A549 (cell line): ENCODE data around the gene NUAK1. TPM values are rescaled to one million over a fixed set of nuclear protein-coding genes. Genes with fewer than 3 reads are reported as not detected.

Experiments used
- ATAC-seq, 2 experiments: fragments of 200-7000 bp in 1 of 2; fragments of >200 bp in 1 of 2; cut with Nextera tagmentation in 1 of 2; cut with Tn5 transposase in 1 of 2; 3 replicates each; pipeline versions ENCODE4 v1.8.0 to v1.9.1; 2018 to 2020; ENCODE audit warnings: mild to moderate bottlenecking in 1 of 2, moderate library complexity in 1 of 2
- CTCF ChIA-PET: fragments of 300-600 bp; sonication (Branson Sonifier 250); formaldehyde crosslinking; extraction: SDS; loops from one replicate; lab custom pipeline; 2021; ENCODE audit warnings: antibody characterized with exemption, inconsistent platforms; lab: Yijun Ruan, JAX
- POLR2A ChIA-PET: fragments of 350-600 bp; formaldehyde crosslinking; extraction: SDS; loops from one replicate; lab custom pipeline; 2021; ENCODE audit warnings: antibody characterized with exemption, inconsistent platforms; lab: Yijun Ruan, JAX
- DNase-seq, 2 experiments: peaks; one replicate each; pipeline versions ENCODE4 v3.0.0 to v3.0.0-alpha.2; 2011 to 2016; ENCODE audit warnings: low read depth in 1 of 2, low spot score in 1 of 2
- FAIRE-seq: peaks from 2 replicates; lab custom pipeline; 2011; peaks lifted over from hg19 to GRCh38; lab: Jason Lieb, UNC
- H3K27ac ChIP-seq, 2 experiments: fragments of >200 bp; sonication (Bioruptor Twin); formaldehyde crosslinking; 3 replicates each; pipeline ENCODE4 v1.5.1; 2016 to 2017
- H3K4me1 ChIP-seq: fragments of >200 bp; sonication (Bioruptor Twin); formaldehyde crosslinking; 3 replicates; pipeline ENCODE4 v1.6.1; 2016
- H3K4me2 ChIP-seq: fragments of >200 bp; sonication (Bioruptor Twin); formaldehyde crosslinking; 3 replicates; pipeline ENCODE4 v1.6.1; 2016
- H3K4me3 ChIP-seq: fragments of >200 bp; sonication (Bioruptor Twin); formaldehyde crosslinking; 3 replicates; pipeline ENCODE4 v1.5.1; 2016
- H3K9me3 ChIP-seq: fragments of >200 bp; sonication (Bioruptor Twin); formaldehyde crosslinking; 3 replicates; pipeline ENCODE4 v1.6.1; 2016
- ATOH8 ChIP-seq: fragments of 250-450 bp; sonication (Bioruptor Pico); IDR thresholded peaks from 2 replicates; pipeline ENCODE4 v1.5.0; 2020; ENCODE audit warnings: low read depth, mild to moderate bottlenecking, moderate library complexity
- BCL3 ChIP-seq: fragments of >200 bp; sonication (Bioruptor Twin); formaldehyde crosslinking; IDR thresholded peaks from 3 replicates; pipeline ENCODE4 v1.6.1; 2016
- BHLHE40 ChIP-seq: IDR thresholded peaks from 2 replicates; pipeline ENCODE4 v1.6.1; 2012; ENCODE audit warnings: low read depth, low read length, inconsistent platforms
- CBX8 ChIP-seq: fragments of 200-600 bp; sonication (generic); IDR thresholded peaks from 2 replicates; pipeline ENCODE4 v1.6.1; 2016
- CTCF ChIP-seq: fragments of >200 bp; sonication (Bioruptor Twin); formaldehyde crosslinking; IDR thresholded peaks from 3 replicates; pipeline ENCODE4 v1.5.1; 2016
- E2F6 ChIP-seq: IDR thresholded peaks from 2 replicates; pipeline ENCODE4 v1.6.1; 2012; ENCODE audit warnings: low read depth, borderline replicate concordance
- EHF ChIP-seq: fragments of 250-450 bp; sonication (Bioruptor Pico); IDR thresholded peaks from 2 replicates; pipeline ENCODE4 v1.5.0; 2020; ENCODE audit warnings: mild to moderate bottlenecking
- ESRRA ChIP-seq: fragments of 150-350 bp; IDR thresholded peaks from 2 replicates; pipeline ENCODE4 v1.6.1; 2014; ENCODE audit warnings: mild to moderate bottlenecking, low read length, borderline replicate concordance
- HOXB13 ChIP-seq: fragments of 250-450 bp; sonication (Bioruptor Pico); IDR thresholded peaks from 2 replicates; pipeline ENCODE4 v1.5.0; 2020; ENCODE audit warnings: low read depth, mild to moderate bottlenecking, moderate library complexity
- HOXB5 ChIP-seq: fragments of 250-450 bp; sonication (Bioruptor Pico); IDR thresholded peaks from 2 replicates; pipeline ENCODE4 v1.5.0; 2020; ENCODE audit warnings: mild to moderate bottlenecking, moderate library complexity
- JUN ChIP-seq, 2 experiments: fragments of >200 bp; sonication (Bioruptor Twin); formaldehyde crosslinking; IDR thresholded peaks; 2 replicates in 1 of 2; 3 replicates in 1 of 2; pipeline ENCODE4 v1.6.1; 2016 to 2017
- KDM1A ChIP-seq: fragments of 200-600 bp; sonication (generic); IDR thresholded peaks from 2 replicates; pipeline ENCODE4 v1.6.1; 2016; ENCODE audit warnings: low read depth, mild to moderate bottlenecking
- MAZ ChIP-seq: fragments of 150-350 bp; IDR thresholded peaks from 2 replicates; pipeline ENCODE4 v1.6.1; 2014; ENCODE audit warnings: antibody characterized with exemption, low read depth, low read length, borderline replicate concordance
- MYC ChIP-seq: IDR thresholded peaks from 2 replicates; pipeline ENCODE4 v1.6.1; 2012; ENCODE audit warnings: mild to moderate bottlenecking, inconsistent platforms, low read length, improper control_type of control experiment, borderline replicate concordance
- POLR2A ChIP-seq: IDR thresholded peaks from 2 replicates; pipeline ENCODE4 v1.6.1; 2012; ENCODE audit warnings: mild to moderate bottlenecking, low read length
- POLR2AphosphoS2 ChIP-seq: conservative IDR thresholded peaks from 2 replicates; pipeline ENCODE4 v1.6.1; 2012; ENCODE audit warnings: low read length, improper control_type of control experiment, inconsistent platforms
- RARB ChIP-seq: fragments of 250-450 bp; sonication (Bioruptor Pico); IDR thresholded peaks from 2 replicates; pipeline ENCODE4 v1.8.0; 2021; ENCODE audit warnings: mild to moderate bottlenecking, moderate library complexity
- REST ChIP-seq: fragments of 200-600 bp; sonication (generic); IDR thresholded peaks from 2 replicates; pipeline ENCODE4 v1.6.1; 2016; ENCODE audit warnings: antibody characterized with exemption, mild to moderate bottlenecking, moderate library complexity
- TFCP2L1 ChIP-seq: fragments of 250-450 bp; sonication (Bioruptor Pico); IDR thresholded peaks from 2 replicates; pipeline ENCODE4 v1.5.0; 2021; ENCODE audit warnings: mild to moderate bottlenecking
- TP53 ChIP-seq: fragments of 250-450 bp; sonication (Bioruptor Pico); IDR thresholded peaks from 2 replicates; pipeline ENCODE4 v1.5.0; 2021; ENCODE audit warnings: mild to moderate bottlenecking, moderate library complexity
- WGBS: methylation state at CpG from one replicate; pipeline ENCODE4 v1.1.6; 2017; ENCODE audit errors: missing lambda C conversion rate; 5-methylcytosine and 5-hydroxymethylcytosine counted together
- polyA plus RNA-seq, 4 experiments: library from polyadenylated mRNA; depleted of rRNA in 3 of 4; stranded (reverse); fragments of >200 nt; fragmentation: RNase III in 1 of 4; extraction: RNeasy Plus Mini Kit Qiagen cat#74134 plus additional on column Dnase treatment in 1 of 4; gene quantifications; 2 replicates in 3 of 4; 3 replicates in 1 of 4; pipeline ENCODE4 v1.2.3, GENCODE V29; 2011 to 2017

NUAK1 gene
- polyA plus RNA-seq, 2 of the 4 experiments (the other 2 are of a cell fraction), result 20.8 to 22.3 TPM

- POLR2A ChIA-PET, result no interaction called here
Measured at GRCh38 chr12:106046947-106047346, 91.8 kb downstream of the NUAK1 start.

More at GRCh38 chr12:106046947-106047346, 91.8 kb downstream of the NUAK1 start:
- no peaks in the 10 kb centered on the region for H3K9me3 ChIP-seq
- no peak overlapping the region for H3K4me2 ChIP-seq
- peaks cover 11% of the 10 kb centered on the region; the same call in 2 of the 3 replicates for H3K4me1 ChIP-seq
- no peak for TF ChIP-seq MYC
- no peak for TF ChIP-seq EHF (CRISPR knock-in tag)
- TF ChIP-seq CTCF, result no peak
- no peak for TF ChIP-seq ESRRA
- no peak for TF ChIP-seq MAZ
- TF ChIP-seq HOXB13 (CRISPR knock-in tag), result no peak
- TF ChIP-seq POLR2A, result no peak
- TF ChIP-seq REST, result no peak
- no peak for TF ChIP-seq E2F6
- TF ChIP-seq POLR2AphosphoS2, result no peak
- no peak for TF ChIP-seq RARB
- TF ChIP-seq BHLHE40, result no peak
- no peak for TF ChIP-seq ATOH8 (CRISPR knock-in tag)
- no peak for TF ChIP-seq TFCP2L1
- TF ChIP-seq CBX8, result no peak
- no peak for TF ChIP-seq KDM1A
- no peak for TF ChIP-seq BCL3
- no peak for TF ChIP-seq TP53 (CRISPR knock-in tag)
- no peak for TF ChIP-seq HOXB5 (CRISPR knock-in tag)
- no peak for TF ChIP-seq JUN (IDR thresholded peaks at IDR 0.05)
- H3K27ac ChIP-seq, result no peak overlapping the region
- ATAC-seq (no peak), DNase-seq (no peak), FAIRE-seq (no peak)
- H3K4me3 ChIP-seq, result no peak overlapping the region
- CTCF ChIA-PET, result interaction anchor here (1.2 kb wide), 1 partner anchor 89 kb away, joined by 4 read pairs; no protein-coding TSS in a partner anchor
- WGBS, result 81% methylated on average over 2 of the region's 2 CpGs
